Midbrain (tissue), 1 donor: Measurements from ENCODE around the gene PIGO.

Experiments used
- DNase-seq: peaks from one replicate; lab custom pipeline; 2025; lab: John Stamatoyannopoulos, UW

PIGO gene

DNA sequence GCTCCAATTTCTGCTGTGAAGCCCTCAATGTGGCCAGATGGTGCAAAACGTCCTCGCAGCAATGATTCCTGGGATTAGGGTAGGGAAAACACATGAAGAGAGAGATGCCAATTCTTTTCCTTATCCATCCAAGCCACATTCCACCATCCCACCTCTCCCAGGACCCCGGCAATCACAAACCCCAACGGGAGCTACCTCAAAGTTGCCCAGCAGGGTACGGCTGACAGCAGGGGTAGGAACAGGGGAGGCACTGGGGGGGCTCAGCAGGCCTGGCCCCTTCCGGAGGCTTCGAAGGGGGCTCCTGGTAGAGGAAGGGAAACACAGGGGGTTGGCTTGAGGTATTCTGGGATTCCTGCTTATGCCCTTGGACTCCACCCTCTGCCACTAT is 9.9 kb upstream of the PIGO start:
- DNase-seq, result no peak

DNA sequence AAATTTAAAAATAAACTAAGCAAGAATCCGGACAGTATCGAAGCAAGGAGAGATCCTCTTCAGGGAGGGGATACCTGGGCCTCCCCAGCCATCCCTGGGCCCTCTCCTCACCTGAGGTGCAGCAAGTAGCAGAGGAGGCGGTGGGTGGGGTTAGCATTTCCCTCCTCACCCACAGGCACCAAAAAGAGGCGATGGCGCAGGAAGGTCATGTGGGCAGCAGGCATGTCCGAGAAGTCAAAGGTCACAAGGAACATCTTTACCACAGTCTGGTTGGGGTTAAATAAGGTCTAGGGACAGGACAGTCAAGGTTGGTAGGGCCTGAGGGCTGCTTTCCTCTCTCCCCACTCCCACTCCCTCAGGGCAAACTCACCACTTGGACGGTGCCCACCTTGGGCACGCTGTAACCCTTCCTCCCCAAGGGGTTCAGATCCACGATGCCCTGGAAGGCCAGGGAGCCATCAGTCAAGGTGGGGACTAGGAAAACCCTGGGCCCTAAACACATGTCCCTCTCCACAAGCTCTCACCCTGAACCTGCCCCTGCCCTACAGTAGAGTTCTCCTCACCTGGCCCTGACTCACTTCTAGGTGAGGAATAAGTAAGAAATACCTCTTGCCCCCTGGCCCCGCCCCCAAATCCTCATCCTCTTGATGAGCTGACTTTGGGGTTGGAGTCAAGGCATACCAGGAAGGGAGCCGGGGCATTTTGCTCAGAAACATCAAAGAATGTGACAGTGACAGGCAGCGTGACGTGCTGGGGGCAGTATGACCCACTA is 9.4 kb upstream of the PIGO start:
- DNase-seq, result no peak

DNA sequence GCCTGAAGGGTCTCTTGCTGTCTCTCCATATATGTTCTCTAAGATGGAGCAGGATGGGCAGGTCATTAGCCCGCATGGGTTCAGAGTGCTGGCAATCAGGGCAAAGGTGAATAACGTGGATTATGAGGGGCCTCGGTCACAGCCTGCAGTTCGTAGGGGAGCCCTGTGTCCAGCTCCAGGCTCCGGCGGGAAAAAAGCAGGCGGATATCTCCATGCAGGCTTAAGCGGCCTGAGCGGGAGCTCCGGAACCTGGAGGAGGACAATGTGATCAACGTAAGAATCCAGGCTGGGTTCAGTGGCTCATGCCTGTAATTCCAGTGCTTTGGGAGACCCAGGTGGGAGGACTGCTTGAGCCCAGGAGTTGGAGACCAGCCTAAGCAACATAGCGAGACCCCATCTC is 8.7 kb upstream of the PIGO start:
- no peak for DNase-seq

DNA sequence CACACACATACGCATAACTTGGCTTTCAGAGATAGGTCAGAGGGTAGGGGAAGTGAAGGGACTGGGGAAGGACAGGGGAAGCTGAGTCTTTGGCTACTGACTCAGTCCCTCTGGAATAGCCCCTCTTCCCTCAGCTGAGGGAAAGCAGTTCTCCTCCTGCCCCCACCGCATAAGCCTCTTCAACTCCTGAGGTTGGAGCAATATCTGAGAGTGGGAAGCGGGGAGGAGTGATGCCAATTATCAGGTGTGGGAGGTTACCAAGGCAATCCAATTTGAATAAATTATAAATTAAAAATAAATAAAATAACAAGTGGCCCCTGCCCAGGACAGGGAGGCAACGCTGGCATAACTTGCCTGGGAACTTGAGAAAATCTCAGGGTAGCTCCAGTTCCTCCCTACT is 8.2 kb upstream of the PIGO start:
- no peak for DNase-seq

DNA sequence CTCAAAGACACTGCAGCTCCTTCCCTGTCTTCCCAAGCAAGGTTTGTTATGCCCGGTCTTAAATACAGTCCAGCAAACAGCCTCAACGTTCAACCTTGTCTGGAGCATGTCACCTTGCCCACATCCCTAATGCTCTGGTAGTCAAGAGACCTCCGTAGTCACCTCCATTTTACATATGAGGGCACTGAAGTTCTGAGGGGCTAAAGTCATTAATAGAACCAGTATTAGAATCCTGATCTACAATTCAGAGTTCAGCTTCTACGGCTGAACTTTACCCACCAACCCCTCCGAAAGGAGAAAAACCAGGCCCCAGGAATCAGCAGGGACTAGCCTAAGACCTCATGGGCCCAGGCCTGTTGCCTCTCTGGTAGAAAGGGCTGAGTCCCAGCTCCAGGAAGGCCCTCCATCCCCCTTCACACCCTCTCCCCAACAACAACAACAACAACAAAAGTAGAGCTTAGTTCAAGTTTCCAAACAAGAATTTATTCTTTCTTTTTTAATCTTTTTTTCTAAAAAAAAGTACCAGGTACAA is 7.3 kb upstream of the PIGO start:
- DNase-seq, result peak; percentile 32

DNA sequence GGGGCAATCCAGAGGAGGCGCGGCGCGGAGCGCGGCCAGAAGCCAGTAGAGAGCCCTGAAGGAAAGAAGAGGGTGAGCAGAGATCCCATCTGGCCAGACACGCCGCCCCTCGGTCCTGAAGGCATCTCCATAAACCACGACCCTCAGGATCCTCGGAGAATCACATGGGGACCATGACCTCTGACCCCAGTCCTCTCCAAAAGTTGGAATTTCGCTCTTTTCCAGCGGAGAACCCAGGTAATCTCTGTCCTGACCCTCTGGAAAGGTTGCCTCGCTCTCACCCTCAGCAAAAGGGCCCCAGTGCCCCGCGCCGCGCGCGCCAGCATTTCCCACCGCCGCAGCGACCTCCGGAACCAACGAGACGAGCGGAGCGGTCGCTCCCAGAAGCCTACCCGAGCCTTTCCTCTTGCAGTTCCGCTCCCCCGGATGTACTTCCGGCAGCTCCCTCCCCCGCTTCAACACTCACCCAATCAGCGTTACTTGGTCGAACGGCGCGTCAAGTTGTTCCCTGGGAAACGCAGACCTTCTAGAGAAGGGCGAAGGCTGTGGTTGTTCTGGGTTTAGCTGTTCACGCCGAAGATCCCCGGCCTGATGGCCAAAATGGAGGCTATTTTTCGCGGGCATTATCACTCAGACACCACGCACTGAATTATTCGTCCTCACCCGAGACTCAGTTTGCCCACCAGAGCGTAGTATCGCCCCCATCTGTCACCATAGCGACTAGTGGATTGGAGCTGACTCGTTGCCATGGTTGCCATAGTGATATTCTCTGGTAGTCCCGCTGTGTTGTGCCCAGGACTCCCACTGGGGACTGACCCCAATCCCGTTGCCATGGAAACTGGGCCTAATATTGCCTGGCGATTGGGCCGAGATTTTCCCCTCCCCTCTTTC is 6.6 kb upstream of the PIGO start, which contains the start of gene STOML2:
Gene STOML2, minus strand, starts transcription at position 363 of the 891 bp plus-strand sequence. Its CDS starts 37 bp downstream, at position 326.
- peak; percentile 97 for DNase-seq

DNA sequence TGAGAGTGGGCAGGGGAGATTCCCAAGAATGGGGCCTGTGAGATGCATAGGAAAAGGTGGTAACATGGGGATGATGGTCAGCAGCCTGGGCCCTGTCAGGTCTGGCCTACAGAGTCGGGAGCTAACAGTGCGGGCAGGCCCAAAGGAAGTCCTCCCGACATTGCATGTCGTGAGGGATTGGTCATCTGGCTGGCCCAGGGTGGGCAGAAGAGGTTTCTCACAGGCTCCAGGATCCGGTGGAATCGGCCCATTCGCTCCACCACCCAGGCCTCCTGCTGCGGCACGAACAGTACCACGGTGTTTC is 6.0 kb upstream of the PIGO start:
- no peak for DNase-seq

DNA sequence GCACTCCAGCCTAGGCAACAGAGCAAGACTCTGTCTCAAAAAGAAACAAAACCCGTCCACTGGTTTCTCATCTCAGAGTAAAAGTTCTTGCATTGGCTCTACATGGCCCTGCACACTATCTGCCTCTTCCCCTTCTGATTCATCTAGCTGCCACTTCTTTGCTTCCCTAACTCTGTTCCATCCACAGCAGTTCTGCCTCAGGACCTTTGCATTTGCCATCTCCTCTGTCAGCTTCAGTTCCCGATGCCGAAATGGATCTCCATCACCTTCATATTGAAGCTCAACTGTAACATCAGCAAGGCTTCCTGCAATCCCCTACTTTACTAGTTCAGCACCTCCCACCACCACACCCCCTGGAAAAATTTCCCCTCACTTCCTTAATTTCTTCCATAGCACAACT is 1.2 kb upstream of the PIGO start:
- no peak for DNase-seq

DNA sequence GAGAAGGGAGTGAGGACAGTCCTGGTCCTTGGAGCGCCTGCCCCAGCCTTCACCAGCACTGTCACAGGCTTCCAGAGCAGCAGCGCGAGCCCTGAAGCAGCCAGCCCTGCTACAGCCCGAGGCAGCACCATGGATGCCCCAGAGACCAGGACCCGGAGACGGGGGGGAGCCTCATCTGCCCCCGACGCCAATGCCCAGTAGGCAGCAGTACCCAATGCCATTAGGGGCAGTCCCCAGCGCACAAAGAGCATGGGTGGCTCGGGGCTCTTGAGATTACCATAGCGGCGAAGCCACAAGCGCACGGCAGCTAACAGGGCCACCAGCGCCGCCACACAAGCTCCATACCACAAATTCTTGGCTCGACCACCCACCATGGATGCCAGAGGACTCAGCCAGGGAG is 4.9 kb downstream of the PIGO start:
- no peak for DNase-seq

DNA sequence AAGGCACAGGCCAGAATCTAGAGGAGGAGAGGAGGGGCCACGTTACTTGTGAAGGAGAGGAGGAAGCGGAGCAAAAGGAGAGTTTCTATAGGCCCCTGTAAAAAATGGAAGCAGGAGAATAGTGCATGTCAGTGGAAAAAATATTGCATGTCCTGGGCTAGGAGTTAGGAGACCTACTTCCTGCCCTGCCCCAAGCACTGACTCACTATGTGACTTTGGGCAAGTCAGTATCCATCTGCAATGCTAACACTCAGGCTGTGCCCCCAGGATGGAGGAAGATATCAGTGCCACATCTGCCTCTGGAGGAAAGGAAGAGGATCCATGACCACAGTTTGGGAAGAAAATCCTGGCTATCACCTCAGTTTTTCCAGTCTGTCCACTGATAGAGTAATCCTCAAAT is 7.0 kb downstream of the PIGO start:
- DNase-seq, result no peak

DNA sequence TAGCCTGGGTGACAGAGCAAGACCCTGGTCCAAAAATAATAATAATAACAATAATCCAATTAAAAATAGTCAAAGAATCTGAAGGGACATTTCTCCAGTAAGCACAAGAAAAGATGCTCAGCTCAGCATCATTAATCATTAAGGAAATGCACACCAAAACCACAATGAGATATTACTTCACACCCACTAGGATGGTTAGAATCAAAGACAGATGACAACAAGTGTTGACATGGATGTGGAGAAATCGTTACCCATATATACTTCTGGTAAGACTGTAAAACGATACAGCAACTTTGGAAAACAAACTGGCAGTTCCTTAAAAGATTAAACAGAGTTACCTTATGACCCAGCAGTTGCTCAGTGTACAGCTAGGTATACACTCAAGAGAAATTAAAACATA is 11.3 kb downstream of the PIGO start:
- no peak for DNase-seq

DNA sequence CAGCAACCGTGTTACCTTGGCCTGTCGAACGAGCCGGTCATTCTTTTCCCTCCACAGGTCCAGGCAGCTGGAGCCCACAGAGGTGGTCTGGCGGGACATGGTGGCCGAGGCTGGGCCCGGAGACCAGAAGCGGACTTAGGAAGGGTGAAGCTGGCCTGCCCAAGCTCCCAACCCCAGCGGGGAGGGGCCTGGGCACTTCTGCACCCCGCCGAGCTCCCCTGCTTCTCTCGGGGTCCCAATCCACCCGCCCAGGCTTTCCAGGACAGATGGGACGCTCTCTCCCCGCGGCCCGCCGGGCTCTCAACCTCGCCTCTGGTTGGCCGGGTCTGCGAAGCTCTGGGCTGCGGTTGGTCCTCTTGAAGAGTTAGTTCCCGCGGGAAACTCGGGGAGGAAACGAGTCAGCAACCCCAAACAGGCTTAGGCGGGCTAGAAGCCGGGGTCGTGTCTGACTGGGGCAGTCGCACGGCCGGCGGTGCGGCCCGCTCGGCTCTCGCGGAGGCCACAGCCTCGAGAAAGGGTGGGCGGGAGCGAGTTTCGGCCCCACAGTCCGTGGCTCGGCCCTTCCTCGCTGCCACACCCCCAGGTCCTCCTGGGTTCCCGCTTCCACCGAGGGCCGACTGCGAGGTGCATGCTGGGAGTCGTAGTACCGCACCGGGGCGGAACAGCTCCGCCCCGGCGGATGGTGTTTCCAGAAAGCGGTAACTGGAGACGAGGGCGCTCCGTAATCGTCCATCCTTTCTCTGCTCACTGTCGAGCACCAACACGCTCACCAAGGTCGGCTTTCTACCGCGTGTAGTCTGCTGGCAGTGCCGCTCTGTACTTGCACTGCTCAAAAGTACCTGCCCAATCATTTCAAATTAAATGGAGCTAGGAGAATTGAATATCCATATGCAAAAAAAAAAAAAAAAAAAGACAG is 16.7 kb downstream of the PIGO start, which contains the start of gene FANCG:
Gene FANCG, minus strand, starts transcription at position 517 of the 916 bp plus-strand sequence. Its CDS starts 418 bp downstream, at position 99.
- peak; percentile 87 for DNase-seq

DNA sequence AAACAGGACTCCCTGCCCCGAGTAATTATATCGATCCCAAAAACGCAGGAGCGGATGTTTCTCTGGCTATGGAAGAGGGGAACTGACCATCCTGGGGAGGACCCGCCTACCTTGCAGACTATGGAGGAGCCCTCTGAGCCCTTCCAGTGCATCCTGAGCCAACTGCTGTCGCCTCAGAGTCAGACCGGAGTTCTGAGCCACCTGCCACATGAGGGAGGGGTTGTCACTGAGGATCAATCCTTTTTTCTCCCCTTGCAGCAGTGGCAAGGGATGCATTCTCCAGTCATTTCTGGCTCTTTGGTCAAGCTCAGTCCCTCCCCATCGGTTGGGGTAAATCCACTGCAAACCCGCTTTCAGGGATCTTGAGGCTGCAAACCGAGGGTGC is 17.4 kb downstream of the PIGO start:
- no peak for DNase-seq

DNA sequence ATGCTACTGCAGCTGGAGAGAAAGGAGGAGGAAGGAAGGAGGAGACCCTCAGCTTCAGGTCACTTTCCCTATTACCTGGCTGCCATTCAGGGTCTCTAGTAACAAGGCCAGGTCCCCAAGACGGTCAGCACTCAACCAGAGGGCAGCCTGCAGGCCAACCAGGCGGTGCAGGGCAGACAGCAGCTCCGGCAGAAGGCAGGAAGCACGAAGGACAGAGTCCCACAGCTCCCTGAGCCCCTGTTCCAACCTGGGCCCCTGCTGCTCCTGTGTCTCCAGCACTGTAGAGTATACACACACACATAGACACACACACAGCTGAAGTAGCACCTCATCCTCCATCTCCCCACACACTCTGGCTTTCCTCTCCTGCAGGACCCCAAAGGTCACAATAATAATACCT is 18.3 kb downstream of the PIGO start:
- no peak for DNase-seq

DNA sequence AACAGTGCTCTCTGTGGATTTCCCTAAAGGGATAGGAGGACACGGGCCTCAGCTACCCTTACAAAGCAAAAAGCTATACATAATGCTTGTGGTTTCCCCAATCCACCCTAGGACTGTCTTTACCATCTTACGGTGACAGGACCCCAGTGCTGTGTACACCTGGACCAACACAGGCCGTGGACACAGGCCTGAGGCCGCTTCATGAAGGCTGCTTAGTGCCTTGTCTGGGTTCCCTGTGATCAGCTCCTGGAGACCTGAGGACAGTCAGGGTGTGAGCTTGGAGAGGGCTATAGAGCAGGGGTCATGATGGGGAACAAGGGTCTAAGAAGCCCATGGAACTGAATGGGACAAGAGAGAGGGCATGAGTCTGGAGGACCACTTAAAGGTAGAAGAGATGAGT is 19.5 kb downstream of the PIGO start:
- DNase-seq, result no peak

DNA sequence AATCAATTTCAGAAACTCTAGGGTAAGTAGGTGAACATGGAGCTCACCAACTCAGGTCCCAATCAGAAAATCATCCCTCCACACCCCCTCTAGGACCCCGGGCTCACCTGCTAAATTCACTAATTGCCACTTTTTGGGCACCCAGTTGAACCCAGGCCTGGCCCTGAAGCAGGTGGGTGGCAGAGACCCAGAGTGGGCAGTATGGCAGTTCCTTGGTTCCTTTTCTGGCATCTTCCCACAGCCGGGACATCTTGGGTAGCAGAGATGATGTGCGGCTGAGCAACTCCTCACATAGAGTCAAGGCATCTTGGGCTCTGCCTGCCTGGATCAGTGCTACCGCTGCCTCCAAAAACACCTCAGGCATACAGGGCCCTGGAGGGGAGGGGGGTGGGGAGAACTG is 21.0 kb downstream of the PIGO start:
- DNase-seq, result no peak

DNA sequence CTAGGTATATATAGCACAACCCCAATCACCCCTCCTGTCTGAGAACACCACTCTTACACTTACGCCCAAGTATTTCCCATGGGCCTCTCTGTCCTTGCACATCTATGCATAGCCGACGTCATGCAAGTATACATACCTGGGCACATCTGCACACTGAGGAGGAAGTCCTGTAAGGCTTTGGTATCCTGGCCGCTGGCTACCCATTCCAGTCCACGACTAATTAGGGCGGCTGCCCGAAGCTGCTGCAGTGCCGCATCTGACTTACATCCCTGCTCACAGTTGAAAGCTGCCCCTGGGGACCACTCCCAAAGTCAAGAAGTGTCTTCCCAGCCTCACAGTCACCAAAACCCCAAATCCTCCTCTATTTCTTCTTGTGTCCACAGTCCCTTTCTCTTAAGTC is 21.6 kb downstream of the PIGO start:
- DNase-seq, result no peak

DNA sequence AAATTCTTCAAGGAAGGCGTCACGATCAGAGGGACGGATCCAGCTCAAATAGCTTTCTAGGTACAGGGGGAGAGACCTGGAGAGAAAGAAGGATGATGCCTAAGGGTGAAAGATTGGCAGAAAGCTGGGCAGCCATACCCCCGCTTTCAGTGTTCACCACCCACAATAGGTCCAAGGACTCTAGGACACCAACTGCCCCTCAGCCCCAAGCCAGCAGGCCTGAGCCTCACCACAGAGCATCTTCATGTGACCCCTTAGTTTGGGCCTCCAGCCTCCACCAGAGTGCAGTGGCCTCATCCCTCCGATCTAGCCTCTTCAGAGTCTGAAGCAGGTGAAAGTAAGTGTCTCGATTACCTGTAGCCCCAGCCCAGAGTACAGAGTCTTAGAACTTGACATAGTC is 22.2 kb downstream of the PIGO start:
- DNase-seq, result no peak

DNA sequence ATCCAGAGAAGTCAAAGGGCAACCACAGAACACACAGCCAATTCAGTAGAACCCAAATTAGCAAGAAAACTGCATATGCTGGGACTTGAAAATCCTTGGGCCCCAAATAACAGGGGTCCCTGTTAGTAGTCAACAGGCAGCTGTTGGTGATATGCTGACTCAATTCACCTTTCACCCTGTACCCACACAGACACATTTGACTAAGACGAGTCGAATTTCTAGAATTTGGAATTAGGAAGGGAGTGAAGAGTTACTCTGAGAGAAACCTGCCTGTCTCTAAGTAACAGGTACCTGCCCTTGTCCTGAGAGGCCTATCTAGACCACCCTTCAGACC is 23.1 kb downstream of the PIGO start:
- DNase-seq, result no peak

DNA sequence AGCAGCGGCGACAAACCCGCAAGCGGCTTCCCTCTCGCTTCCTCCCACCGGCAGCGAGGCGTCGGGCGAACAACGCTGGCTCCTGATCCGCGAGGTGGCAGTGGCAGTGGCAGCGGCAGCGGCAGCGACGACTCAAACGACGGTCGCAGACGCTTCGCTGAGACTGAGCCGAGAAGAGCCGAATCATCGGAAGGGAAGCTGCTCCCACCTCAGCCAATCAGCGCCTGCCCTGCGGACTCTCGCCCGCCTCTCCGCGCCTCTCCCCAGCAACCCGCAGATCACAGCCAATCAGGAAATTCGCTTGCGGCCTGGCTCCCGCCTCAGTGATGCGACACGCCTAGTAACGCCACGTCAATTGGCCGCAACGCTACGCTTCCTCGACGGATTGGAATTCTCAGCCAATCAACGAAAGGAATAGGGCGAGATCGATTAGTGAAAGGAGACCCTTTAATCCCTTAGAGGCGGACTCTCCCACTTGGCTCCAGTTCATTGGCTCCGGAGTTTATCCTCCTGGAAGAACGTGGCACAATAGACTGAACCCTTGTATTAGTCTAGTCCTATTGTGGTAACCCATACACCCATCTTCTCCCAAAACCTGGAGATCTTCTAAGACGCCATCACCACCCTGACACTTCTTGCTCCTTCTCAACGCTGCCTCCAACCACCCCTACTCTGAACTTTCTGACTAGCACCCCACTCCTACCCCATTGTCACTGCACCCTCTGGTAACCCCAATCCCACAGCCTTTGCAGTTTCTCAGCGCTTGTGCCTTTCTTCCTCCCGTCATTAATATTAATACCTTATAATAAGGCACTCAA is 23.7 kb downstream of the PIGO start, which contains the start of gene VCP:
Gene VCP, minus strand, starts transcription at position 165 of the 818 bp plus-strand sequence. CDS start 272 bp downstream, outside the sequence.
- DNase-seq, result peak; percentile 99

DNA sequence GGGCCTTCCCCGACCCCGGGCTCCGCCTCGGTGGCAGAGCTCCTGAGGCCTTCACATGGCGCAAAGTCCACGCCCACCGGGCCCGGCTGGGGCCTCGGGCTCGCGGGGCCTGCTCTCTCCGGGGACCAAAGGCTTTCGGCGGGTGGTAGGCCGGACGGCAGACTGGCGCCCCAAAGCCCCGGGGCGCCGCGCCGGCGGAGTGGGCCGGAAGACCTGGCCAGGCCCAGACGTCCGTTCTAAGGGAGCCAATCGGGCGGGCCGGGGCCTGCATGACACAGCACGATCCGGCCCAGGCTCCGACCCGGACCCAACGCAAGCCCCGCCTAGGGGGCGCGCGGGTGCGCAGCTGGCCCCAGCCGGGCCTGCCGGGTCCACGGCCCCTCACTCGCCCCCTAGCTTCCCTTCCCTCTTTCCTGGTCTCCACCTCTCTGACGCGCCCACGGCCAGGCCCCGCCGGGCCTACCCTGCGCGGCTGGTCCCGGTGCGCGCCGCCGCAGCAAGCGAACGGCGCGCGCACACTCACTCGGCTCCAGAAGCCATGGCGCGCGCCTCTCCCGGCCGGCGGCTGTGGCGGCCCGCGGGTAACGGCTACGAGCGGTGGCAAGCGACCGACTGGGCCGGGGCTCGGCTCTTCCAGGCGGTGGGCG is 24.5 kb downstream of the PIGO start:
- DNase-seq, result peak; percentile 62
